Measurements from ENCODE around the gene SLC27A6.
"Not testable (repeated sequence)": the region's sequence is repeated elsewhere in the genome, so short reads cannot be mapped to it uniquely, and the experiment has no call there.

DNA sequence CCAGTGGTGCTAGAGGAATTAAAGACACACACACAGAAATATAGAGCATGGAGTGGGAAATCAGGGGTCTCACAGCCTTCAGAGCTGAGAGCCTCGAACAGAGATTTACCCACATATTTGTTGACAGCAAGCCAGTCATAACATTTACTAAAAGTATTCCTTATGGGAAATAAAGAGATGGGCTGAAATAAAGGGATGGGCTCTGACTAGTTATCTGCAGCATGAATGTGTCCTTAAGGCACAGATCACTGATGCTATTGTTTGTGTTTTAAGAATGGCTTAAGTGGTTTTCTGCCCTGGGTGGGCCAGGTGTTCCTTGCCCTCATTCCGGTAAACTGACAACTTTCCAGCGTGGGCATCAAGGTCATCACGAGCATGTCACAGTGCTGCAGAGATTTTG, 33.1 kb upstream of the SLC27A6 start:
- TF ChIP-seq, protein P1, sequence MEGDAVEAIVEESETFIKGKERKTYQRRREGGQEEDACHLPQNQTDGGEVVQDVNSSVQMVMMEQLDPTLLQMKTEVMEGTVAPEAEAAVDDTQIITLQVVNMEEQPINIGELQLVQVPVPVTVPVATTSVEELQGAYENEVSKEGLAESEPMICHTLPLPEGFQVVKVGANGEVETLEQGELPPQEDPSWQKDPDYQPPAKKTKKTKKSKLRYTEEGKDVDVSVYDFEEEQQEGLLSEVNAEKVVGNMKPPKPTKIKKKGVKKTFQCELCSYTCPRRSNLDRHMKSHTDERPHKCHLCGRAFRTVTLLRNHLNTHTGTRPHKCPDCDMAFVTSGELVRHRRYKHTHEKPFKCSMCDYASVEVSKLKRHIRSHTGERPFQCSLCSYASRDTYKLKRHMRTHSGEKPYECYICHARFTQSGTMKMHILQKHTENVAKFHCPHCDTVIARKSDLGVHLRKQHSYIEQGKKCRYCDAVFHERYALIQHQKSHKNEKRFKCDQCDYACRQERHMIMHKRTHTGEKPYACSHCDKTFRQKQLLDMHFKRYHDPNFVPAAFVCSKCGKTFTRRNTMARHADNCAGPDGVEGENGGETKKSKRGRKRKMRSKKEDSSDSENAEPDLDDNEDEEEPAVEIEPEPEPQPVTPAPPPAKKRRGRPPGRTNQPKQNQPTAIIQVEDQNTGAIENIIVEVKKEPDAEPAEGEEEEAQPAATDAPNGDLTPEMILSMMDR (IDR thresholded peaks at IDR 0.05): not testable (repeated sequence)
- not testable (repeated sequence) for TF ChIP-seq POLR2A (IDR thresholded peaks at IDR 0.05)

All from Peyer's patch (tissue), 4 donors.